Loucy (cell line): ENCODE data around the gene BTBD6.

Experiments used
- EZH2phosphoT487 ChIP-seq: fragments of 200-600 bp; IDR thresholded peaks from 2 replicates; pipeline ENCODE4 v1.6.1; 2018; ENCODE audit warnings: antibody characterized with exemption, mild to moderate bottlenecking, moderate library complexity, borderline replicate concordance
- TF ChIP-seq, protein P1 (sequence below): fragments of 200-600 bp; sonication (generic); conservative IDR thresholded peaks from 2 replicates; pipeline ENCODE4 v1.5.1; 2014; ENCODE audit warnings: mild to moderate bottlenecking, antibody characterized with exemption, low read length

DNA sequence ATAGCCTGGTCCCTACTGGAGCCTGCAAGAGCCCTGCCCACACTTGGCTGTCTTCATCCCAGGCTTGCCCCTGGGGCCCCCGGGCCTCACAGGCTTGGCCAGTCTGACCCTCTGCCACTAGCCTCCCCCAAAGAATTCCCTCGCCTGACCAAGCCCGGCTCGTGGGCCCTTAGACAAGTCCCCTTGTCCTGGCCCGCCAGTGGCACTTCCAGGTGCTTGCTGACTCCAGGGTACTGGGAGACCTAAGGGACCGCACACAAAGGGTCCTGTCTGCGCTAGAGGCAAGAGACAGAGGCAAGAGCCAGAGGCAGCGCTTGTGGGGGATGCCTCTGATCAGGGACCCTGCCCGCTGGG, 5.0 kb downstream of the BTBD6 start:
- TF ChIP-seq, protein P1, sequence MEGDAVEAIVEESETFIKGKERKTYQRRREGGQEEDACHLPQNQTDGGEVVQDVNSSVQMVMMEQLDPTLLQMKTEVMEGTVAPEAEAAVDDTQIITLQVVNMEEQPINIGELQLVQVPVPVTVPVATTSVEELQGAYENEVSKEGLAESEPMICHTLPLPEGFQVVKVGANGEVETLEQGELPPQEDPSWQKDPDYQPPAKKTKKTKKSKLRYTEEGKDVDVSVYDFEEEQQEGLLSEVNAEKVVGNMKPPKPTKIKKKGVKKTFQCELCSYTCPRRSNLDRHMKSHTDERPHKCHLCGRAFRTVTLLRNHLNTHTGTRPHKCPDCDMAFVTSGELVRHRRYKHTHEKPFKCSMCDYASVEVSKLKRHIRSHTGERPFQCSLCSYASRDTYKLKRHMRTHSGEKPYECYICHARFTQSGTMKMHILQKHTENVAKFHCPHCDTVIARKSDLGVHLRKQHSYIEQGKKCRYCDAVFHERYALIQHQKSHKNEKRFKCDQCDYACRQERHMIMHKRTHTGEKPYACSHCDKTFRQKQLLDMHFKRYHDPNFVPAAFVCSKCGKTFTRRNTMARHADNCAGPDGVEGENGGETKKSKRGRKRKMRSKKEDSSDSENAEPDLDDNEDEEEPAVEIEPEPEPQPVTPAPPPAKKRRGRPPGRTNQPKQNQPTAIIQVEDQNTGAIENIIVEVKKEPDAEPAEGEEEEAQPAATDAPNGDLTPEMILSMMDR: no peak
- TF ChIP-seq EZH2phosphoT487: no peak
